GM21447 (cell line): Measurements from ENCODE around the gene CYTH4.
"Not testable (repeated sequence)": the region's sequence is repeated elsewhere in the genome, so short reads cannot be mapped to it uniquely, and the experiment has no call there.

Source experiments
- ATAC-seq: cut with Tn5 transposase; IDR thresholded peaks from one replicate; pipeline ENCODE4 v1.9.1; 2021; ENCODE audit not compliant: unreplicated experiment

CYTH4 gene

DNA sequence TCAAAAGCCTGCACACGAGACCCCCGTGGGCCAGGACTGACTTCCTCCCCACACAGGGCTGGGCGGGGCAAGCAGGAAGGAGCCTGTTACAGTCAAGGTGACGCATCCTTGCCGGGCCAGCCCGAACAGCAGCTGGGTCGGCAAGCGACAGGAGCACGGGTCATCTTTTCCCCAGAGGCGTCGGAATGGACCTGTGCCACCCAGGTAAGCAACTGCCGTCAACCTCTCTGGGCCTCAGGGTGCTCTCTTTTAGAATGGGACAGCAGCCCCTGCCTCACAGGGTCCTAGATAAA, at the start of gene CYTH4:
Gene CYTH4, plus strand, starts transcription at position 124 of the 293 bp plus-strand sequence. Its CDS starts 62 bp downstream, at position 186.
- peak; percentile 49 for ATAC-seq

DNA sequence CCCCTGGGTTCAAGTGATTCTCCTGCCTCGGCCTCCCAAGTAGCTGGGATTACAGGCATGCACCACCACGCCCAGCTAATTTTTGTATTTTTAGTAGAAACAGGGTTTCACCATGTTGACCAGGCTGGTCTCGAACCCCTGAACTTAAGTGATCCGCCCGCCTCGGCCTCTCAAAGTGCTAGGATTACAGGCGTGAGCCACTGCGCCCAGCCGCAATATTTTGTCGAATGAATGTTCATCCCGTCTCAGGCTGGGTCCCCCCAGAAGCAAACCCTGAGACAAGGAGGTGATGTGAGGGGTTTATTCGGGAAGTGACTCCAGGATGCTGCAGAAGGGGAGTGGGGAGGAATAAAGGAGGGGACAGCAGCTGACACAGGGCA, 48.9 kb upstream of the CYTH4 start:
- not testable (repeated sequence) for ATAC-seq

GRCh38 chr22:37233751-37234631, 48.3 kb upstream of the CYTH4 start:
- ATAC-seq: no peak

- no peak for ATAC-seq
Observed at GRCh38 chr22:37234736-37235711, 47.3 kb upstream of the CYTH4 start.

DNA sequence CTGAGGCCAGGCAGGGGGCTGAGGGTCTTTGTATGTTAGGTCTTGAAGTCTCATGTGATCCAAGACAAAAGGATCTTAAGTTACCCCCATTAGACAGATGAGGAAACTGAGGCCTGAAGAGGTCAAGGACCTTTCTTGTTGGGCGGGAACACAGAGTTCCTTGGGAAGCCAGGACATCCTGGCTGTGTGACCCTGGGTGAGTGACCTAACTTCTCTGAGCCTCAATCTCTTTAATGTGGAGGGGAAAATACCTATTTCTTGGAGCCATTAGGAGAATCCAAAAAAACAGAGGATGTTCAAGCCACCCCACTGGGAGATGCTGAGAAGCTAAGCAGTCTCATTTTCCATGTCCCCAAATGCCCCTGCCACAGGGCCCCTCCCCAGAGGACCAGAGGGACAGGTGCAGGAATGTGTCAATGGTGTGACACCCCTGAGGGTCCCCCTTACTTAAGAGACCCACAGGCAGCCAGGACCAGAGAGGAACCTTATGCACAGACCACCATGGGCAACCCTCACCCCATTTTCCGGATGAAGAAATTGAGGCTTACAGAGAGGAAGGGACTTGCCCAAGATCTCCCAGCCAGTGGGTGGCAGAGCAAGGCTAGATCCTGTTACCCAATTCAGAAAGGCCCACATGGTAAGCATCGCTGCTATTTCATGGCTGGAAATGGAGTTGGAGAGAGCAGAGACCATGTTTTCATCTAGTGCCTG, 46.3 kb upstream of the CYTH4 start:
- ATAC-seq: no peak

DNA sequence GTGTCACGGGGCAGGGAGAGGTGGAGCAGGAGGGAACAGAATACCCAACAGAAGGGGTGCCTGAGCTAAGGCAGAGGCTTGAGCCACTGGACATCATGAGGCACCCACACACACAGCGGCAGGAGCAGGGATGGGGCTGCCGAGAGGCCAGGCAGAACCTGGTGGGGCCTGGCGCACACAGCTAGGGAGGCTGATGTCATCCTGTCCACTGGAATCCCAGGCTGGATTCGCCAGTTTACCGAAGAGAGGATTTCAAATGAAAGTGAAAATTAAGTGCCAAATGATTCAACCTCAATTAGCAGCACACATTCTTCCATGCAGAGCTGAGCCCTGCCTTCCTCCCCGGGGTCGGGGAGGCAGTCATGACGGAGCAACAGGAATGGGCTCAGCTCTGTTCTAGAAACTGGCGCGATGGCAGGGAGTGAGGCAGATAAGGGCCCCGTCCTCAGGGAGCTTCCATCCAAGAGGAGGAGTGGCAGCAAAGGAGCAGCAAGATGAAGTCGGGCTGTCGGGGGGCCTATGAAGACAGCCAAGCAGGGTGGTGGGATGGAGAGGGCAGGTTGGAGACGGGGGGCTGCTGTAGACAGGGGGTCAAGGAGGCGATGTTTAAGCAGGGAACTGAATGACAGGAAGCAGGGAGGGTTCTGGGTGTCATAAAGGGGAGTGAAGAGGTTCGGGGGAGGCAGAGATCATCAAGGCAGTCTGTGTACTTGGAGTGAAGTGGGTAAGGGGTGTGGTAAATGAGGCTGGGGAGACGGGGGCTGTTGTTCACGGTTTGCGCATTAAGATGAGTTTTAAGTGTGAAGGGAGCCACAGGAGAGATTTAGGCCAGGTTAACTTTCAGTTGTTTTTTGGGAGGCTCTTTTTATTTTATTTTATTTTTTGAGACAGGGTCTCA, 44.7 kb upstream of the CYTH4 start:
- no peak for ATAC-seq

DNA sequence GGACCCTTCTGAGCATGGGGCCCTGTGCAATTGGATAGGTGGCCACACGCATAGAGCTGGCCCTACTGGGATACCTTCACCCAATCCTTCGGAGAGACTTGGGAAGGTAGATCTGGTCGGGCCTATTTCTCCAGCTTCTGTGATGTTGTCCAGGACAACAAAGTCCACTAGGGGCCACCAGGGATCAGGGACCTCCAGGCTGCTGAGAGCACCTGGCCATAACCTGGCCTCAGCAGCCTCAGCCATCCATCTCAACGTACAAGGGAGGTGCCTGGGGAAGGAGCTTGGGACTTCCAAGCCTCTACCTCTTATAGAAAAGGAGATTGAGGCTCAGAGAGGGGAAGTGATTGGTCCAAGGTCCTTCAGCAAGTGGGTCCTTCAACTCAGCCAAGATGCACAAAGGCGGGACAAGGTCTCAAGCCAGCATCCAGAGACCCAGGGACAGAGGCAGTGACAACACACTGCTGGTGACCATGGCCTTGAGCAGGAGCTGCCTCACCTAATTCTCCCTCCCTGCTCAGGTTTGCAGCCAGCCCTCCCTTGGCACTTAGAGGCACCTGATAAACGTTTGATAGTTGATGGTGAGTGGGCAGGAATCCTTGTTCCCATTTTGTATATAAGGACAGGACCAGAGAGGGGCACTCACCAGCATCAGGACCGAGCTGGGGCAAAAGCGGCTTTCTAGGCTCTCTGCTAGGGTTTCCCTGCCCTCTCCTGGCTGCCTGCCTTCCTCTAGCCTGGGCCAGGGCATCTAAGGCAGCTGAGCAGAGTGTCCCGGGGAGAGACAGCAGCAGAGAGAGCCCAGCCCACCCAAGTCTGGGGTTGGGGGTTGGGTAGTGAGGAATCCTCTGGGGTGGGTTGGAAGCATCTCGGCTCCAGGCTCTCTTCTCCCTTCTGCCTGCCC, 42.7 kb upstream of the CYTH4 start:
- no peak for ATAC-seq

GRCh38 chr22:37240240-37240940, 41.9 kb upstream of the CYTH4 start:
- ATAC-seq: no peak

GRCh38 chr22:37240941-37241320, 41.4 kb upstream of the CYTH4 start:
- ATAC-seq: no peak

- no peak for ATAC-seq
Observed at GRCh38 chr22:37241351-37242142, 40.8 kb upstream of the CYTH4 start.

- peak; percentile 60 for ATAC-seq
Observed at GRCh38 chr22:37242395-37242918, 39.9 kb upstream of the CYTH4 start.

- peak; percentile 2 for ATAC-seq
Observed at GRCh38 chr22:37243402-37244113, 38.8 kb upstream of the CYTH4 start.

DNA sequence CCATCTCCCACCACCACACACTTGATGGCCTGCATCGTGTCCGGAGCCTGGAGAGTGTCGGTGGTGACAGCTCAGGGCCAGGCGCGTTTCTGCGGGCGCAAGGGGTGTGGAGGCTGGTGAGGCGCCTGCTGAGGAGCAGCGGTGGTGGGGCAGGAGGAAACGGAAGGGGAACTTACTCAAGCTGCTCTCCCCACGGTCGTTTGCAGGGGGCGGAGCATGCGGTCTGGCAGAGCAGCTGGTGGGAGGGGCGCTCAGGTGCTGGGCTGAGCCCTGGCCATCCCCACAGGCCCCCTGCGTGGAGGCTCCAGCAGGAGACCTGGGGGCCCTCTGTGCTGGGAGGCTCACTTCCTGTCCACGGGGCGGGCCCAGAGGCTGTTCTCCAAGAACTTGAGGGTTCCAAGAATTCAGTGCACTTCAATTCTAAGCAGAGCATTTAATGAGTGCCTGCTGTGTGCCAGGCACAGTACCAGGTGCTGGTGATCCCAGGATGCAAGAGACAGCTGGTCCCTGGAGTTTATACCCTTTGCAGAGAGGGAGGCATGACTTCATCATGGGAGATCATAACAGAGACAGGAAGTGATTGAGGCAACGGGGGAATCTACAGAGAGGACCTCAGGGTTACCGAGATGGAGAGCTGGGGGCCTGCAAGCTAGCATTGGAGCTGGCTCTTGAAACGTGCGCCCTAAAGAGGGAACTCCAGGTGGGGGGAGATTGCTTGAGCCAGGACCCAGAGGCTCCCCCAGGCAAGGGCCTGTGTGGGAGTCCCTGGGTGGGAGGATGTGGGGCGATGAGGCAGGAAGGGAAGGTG, 38.0 kb upstream of the CYTH4 start, which contains the start of gene RAC2:
Gene RAC2, minus strand, starts transcription at position 156 of the 808 bp plus-strand sequence. Its CDS starts 121 bp downstream, at position 35.
- ATAC-seq: peak; percentile 47

DNA sequence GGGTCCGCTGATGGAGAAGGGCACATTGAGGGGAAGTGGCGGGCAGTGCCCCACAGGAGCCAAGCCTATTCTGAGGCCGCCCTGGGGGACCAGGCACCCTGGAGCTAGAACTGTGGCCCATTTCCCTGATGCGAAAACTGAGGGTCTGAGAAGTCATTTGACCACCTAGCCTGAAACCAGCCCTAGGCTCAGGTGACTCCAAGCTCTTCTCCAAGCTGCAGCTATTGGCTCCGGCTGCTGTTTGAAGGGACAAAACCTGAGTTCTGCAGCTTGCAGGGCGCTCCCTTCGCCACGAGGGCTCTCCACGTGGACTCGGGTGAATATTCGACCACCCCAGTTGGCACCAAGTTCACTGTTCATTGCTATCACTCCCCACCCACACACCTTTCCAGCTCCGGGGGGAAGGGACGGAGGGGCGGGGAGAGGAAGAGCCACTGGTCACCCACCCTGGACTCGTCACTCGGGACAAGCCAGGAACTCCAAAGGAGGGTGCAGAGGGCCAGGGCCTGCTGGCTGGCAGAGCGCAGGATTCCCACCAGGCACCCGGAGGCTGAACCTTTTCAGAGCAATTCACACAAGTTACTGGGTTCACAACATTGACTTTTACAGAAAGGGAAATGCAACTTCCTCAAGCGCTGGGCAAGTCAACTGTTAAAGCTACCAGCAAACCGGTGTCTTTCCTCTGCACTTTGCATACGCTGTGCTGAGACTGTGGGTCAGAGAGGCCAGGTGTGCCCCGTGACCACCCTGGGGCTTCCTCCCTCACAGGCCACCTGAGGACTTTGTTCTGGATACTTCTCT, 37.2 kb upstream of the CYTH4 start:
- peak; percentile 34 for ATAC-seq

DNA sequence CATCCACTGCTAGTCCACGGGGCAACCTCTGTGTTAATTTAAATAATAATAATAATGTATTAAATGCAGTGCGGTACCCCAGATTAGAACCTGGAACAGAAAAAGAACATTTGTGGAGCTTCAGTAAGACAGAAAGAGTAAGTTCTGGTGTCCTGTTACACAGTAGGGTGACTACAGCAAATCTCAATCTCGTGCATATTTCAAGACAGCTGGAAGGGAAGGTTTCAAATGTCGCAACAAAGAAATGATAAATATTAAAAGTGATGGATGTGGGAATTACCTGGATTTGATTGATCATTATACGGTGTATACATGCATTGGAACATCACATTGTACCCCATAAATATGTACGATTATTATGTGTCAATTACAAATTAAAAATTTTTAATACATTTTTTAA, 36.6 kb upstream of the CYTH4 start:
- ATAC-seq: no peak
